Muscle layer of colon (tissue), 2 donors: ENCODE results near the gene KLF15.

Experiments used
- H3K27ac ChIP-seq: one replicate; pipeline ENCODE4 v1.7.0; 2013; ENCODE audit warnings: low read depth, mild to moderate bottlenecking, low read length, moderate library complexity
- H3K27me3 ChIP-seq, 2 donors: one replicate each; pipeline ENCODE4 v1.7.0; 2013; ENCODE audit warnings: low read length in 2 of 2, mild to moderate bottlenecking in 2 of 2; ENCODE audit not compliant: insufficient read depth in 2 of 2, control insufficient read depth in 1 of 2
- H3K36me3 ChIP-seq: one replicate; pipeline ENCODE4 v1.7.0; 2013; ENCODE audit warnings: mild to moderate bottlenecking, low read length; ENCODE audit not compliant: insufficient read depth
- H3K4me1 ChIP-seq: one replicate; pipeline ENCODE4 v1.7.0; 2013; ENCODE audit warnings: mild to moderate bottlenecking, low read length; ENCODE audit not compliant: insufficient read depth
- H3K4me3 ChIP-seq, 2 donors: one replicate each; pipeline ENCODE4 v1.7.0; 2013; ENCODE audit warnings: low read length in 2 of 2, low read depth in 1 of 2, mild to moderate bottlenecking in 1 of 2, moderate library complexity in 1 of 2
- H3K9ac ChIP-seq: one replicate; pipeline ENCODE4 v1.7.0; 2013; ENCODE audit warnings: low read length
- H3K9me3 ChIP-seq: one replicate; pipeline ENCODE4 v1.7.0; 2013; ENCODE audit warnings: mild to moderate bottlenecking, low read length
- donor health status: abdominal sarcoma.
- donor health status: Adenocarcinoma of cecum.

The KLF15 gene

DNA sequence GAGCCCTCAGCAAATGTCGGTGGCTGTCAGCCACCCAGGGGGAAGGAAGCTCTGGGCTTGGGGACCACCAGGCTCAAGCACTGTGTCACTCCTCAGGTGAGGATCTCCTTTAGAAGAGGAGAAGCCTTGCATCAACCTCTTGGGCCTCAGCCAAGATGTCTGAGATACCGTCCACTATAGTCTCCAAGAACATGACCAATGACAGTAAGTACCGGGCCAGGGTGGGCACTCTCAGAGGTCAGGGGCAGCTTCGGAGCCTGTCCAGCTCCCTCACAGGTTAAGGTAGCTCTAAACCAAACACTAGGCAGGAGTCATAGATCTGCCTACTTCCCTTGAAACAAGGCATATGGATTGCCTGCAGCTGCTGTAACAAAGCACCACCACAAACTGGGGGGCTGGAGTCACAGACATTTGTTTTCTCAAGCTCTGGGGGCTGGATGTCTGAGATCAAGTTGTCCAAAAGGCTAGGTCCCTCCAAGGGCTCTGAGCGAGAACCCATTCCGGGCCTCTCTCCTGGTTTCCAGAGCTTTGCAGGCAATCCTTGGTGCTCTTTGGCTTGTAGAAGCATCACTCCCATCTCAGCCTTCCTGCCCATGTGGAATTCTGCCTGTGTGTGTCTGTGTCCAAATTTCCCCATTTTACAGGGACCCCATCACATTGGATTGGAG, 38.8 kb upstream of the KLF15 start:
- H3K27me3 ChIP-seq = peaks cover 0 to 9% of the 10 kb centered on the region in 2 donors
- H3K9me3 ChIP-seq = no peaks in the 10 kb centered on the region
- H3K4me1 ChIP-seq = peaks cover 17% of the 10 kb centered on the region
- H3K9ac ChIP-seq = no peak overlapping the region
- H3K4me3 ChIP-seq = no peak overlapping the region
- no peak overlapping the region for H3K27ac ChIP-seq
- H3K36me3 ChIP-seq = no peaks in the 10 kb centered on the region

DNA sequence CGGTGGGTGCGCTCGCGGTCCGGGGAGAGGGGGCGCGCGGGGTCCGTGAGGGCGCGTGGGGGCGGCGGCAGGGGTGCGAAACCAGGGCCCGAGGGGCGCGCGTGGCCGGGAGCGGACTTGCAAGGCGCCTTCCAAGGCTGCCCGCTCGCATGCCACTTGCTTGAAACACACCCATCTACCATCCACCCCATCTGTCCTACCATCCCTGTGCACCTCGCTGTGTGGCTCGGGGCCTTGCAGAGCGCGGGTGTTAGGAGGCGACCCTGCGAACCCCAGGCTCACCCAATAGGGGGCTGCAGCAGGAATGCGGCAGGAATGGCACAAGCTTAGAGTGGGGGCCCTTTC, 37.7 kb upstream of the KLF15 start:
- Histone ChIP-seq H3K9me3 (no peaks in the 10 kb centered on the region), H3K4me3 (peak overlapping the region; percentile 19 to 20), H3K9ac (no peak overlapping the region), H3K27ac (no peak overlapping the region), H3K27me3 (peaks cover 0 to 9% of the 10 kb centered on the region in 2 donors), H3K4me1 (peaks cover 17% of the 10 kb centered on the region), H3K36me3 (no peaks in the 10 kb centered on the region)

DNA sequence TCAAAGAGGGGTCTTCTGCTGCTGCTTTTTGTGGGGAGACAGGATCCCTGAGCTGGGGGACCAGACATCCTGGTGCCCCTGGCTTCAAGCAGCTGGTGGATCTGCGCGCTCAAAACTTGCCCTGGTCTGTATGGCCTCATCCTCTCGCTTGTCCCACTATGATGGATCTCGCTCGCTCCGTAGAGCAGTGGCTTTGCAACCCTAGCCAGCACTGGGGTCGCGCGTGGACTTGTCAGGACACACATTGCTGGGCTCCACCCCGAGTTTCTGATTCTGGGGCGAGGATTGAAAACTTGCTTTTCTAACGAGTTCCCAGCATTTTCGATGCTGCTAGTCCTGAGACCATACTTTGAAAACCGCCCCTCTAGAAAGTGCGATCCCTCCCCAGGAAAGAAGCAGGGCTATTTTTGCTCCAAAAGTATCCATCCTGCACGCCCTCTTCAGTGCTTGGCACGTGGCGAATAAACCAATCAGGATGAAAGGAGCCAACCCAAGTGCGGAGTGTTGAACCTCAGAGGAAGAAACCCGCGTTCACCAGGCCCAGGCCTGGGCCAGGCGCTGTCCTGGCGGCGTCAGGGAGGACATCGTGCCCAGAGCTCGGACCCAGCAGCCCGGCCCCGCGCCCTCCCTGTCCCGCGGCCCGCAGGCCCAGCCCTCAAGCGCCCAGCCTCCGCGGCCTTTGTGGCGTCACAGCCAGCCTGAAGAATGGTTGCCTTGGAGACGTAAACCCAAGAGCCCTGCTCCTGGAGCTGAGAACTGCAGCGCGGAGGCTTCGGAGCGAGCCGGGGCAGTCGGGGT, 37.2 kb upstream of the KLF15 start, which contains the start of gene CFAP100:
Gene CFAP100 (plus strand): TSS at position 731 of the 798 bp plus-strand sequence. CDS start 1,092 bp downstream, outside the sequence.
- no peaks in the 10 kb centered on the region for H3K9me3 ChIP-seq
- H3K27me3 ChIP-seq = peaks cover 0 to 9% of the 10 kb centered on the region in 2 donors
- peaks cover 17% of the 10 kb centered on the region for H3K4me1 ChIP-seq
- no peak within 1 kb of the TSS for H3K9ac ChIP-seq
- no peak within 1 kb of the TSS for H3K27ac ChIP-seq
- H3K36me3 ChIP-seq = no peaks in the 10 kb centered on the region
- H3K4me3 ChIP-seq = peak within 1 kb of the TSS; percentile 19 to 20

DNA sequence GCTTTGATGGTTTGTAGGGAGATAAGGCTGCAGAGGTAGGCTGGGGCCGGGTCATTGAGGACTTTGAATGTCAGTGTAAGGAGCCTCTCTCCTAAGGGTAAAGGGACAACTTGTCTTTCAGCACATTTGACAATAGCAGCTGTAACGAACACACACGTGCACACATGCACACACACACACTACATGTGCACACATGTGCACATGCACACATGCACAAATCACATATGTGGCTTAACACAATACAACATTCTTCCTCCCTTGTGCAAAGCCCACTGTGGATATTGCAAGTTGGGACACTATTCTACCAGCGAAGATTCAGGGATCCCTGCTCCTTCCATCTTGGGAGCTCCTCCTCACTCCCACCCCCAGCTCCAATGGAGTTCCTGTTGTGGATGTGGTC, 36.4 kb upstream of the KLF15 start:
- H3K36me3 ChIP-seq = no peaks in the 10 kb centered on the region
- H3K27ac ChIP-seq = no peak overlapping the region
- peaks cover 0 to 9% of the 10 kb centered on the region in 2 donors for H3K27me3 ChIP-seq
- H3K9me3 ChIP-seq = no peaks in the 10 kb centered on the region
- H3K9ac ChIP-seq = no peak overlapping the region
- no peak overlapping the region for H3K4me3 ChIP-seq
- peaks cover 17% of the 10 kb centered on the region for H3K4me1 ChIP-seq

DNA sequence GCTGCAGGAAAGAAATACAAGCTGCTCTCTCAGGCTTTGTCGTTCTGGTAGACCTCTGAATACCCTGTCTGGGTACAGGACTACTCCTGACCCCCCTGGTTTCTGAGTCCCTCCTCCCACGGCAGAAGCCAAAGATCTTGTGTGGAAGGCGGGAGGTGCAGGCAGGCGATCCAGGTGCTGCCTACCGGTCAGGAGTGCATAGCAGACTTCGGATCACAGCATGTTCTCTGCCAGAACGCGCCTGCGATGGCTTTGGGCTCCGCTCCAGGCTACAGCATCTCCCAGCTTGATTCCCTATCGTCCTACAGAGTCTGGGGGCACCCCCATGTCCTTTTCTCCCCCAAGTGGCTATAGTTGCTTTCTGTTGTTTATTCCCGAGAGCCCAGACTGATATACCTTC, 35.0 kb upstream of the KLF15 start:
- Histone ChIP-seq H3K27me3 (peaks cover 0 to 9% of the 10 kb centered on the region in 2 donors), H3K4me3 (no peak overlapping the region), H3K9ac (no peak overlapping the region), H3K36me3 (no peaks in the 10 kb centered on the region), H3K27ac (no peak overlapping the region), H3K4me1 (peaks cover 12% of the 10 kb centered on the region), H3K9me3 (no peaks in the 10 kb centered on the region)

DNA sequence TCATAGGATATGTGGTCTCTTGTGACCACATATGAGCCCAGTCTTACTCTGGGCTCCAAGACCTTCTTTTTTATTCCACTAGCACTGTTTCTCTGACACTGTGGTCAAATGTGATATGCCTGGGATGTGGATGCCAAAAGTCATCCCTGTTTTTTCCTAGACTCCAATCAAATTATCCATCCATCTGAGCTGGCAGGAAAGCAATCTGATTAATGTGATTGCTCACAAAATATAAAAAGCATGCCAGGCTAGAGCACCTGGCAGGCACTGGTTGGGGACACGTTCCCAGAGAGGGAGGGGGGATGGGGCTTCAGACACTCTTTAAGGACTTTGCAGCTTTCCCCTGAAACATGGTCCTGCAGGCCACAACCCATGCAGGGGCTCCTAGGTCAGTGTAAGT, 34.4 kb upstream of the KLF15 start:
- Histone ChIP-seq H3K4me3 (no peak overlapping the region), H3K9ac (no peak overlapping the region), H3K9me3 (no peaks in the 10 kb centered on the region), H3K36me3 (no peaks in the 10 kb centered on the region), H3K4me1 (peaks cover 11% of the 10 kb centered on the region), H3K27ac (no peak overlapping the region), H3K27me3 (peaks cover 0 to 9% of the 10 kb centered on the region in 2 donors)

DNA sequence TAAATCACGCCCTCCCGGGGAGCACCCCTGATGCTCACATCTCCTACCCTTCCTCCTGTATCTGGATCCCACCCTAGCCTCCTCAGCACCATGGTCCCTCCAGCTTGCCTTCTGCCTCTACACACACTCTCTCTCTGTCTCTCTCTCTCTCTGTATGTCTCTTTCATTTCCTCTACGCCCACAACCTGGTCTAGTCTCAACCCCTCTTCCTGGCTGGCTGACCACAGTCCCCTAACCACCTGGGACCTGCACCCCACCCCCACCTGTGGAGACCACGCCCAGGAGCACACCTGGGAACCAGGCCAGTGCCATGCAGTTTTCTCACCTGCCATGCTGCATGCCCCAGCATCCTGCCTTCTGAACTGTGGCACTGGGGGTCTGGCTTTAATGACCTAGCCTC, 33.5 kb upstream of the KLF15 start:
- no peak overlapping the region for H3K9ac ChIP-seq
- no peak overlapping the region for H3K27ac ChIP-seq
- H3K36me3 ChIP-seq = no peaks in the 10 kb centered on the region
- H3K4me1 ChIP-seq = peaks cover 11% of the 10 kb centered on the region
- no peak overlapping the region for H3K4me3 ChIP-seq
- no peaks in the 10 kb centered on the region for H3K9me3 ChIP-seq
- H3K27me3 ChIP-seq = peaks cover 0 to 9% of the 10 kb centered on the region in 2 donors

DNA sequence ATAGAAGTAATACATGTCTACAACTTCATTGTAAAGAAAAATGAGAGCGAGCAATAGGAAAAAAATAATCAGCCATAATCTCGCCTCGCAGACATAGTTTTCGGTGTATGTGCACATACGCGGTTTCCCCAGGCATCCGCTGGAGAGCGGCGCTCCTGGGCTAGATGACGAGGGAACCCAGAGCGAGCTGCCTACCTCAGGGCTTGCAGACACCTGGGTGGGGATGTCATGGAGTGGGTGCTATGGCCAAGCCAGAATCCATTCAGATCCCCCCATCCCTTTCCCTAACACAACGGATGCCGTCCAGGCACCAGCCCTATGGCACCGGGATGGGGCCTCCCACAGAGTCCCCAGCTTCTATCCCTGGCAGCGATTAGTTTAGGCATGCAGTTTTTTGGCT, 33.0 kb upstream of the KLF15 start:
- Histone ChIP-seq H3K27me3 (peaks cover 0 to 3% of the 10 kb centered on the region in 2 donors), H3K36me3 (no peaks in the 10 kb centered on the region), H3K4me1 (peaks cover 8% of the 10 kb centered on the region), H3K4me3 (no peak overlapping the region), H3K9me3 (no peaks in the 10 kb centered on the region), H3K27ac (no peak overlapping the region), H3K9ac (no peak overlapping the region)

DNA sequence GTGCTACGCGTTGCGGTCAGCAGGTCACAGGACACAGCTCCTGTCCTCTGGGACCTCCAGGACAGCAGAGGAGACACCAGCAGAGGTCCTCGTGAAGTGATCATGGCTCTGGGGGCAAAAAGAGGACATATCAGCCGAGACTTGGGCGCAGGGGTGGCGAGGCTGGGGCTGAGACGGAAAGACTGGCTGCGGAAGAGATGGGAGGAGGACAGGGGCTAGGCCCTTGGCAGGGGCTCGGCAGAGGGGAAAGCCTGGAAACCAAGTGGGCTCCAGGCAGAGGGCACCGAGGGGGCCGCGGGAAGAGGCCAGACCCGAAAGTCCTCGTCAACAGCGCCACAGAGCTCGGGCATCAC, 32.6 kb upstream of the KLF15 start:
- Histone ChIP-seq H3K36me3 (no peaks in the 10 kb centered on the region), H3K27ac (no peak overlapping the region), H3K9ac (no peak overlapping the region), H3K9me3 (no peaks in the 10 kb centered on the region), H3K4me3 (no peak overlapping the region), H3K4me1 (peaks cover 6% of the 10 kb centered on the region), H3K27me3 (no peaks in the 10 kb centered on the region)

DNA sequence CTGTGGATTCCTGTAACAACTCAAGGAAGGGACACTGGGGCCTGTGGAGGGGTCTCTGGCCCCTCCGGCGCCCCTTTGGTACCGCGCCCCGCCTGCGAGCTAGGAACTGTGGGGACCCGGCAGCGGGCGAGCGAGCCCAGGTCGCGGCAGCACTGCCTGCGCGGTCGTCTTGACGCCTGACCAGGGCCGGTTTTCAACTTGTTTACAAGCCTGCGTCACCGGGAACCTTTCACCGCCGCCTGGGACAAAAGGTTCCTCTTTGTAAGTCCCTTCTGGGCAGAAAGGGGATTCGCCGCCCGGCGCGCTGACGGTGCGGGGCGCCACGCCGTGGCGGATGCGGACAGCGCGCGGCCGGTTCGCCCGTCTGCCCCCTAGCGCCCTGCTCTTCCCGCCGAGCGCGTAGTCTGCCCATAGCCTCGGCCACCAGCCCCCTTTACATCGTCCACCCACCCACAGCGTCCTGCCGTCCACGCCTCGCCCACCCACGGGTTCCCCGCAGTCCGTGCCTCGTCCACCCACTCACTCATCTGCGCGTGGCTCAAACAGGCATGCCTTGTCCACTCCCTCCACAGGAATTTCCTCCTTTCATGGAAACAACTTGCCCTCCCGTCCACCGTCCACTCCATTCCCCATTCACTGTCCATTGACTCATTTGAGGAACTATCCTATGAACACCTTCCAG, 32.0 kb upstream of the KLF15 start:
- Histone ChIP-seq H3K4me1 (peaks cover 2% of the 10 kb centered on the region), H3K27ac (peak overlapping the region; percentile 20), H3K4me3 (peak overlapping the region; percentile 27 to 54), H3K9me3 (no peaks in the 10 kb centered on the region), H3K27me3 (no peaks in the 10 kb centered on the region), H3K9ac (no peak overlapping the region), H3K36me3 (no peaks in the 10 kb centered on the region)

DNA sequence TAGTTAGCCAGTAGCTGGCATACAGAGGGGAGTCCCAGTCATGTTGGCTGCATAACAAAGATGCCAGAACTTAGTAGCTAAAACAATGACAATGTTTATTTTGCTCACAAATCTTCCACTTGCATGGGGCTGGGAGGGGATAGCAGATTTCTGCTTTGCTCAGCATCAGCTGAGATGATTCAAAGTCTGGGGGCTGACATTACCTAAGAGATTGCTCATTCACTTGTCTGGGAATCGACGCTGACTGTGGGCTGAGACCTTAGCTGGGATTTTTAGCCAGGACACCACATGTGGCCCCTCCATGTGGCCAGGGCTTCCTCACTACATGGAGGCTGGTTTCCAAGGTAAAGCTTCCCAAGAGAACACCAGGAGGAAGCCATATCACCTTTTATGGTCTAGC, 24.8 kb upstream of the KLF15 start:
- Histone ChIP-seq H3K4me1 (no peaks in the 10 kb centered on the region), H3K9me3 (no peaks in the 10 kb centered on the region), H3K9ac (no peak overlapping the region), H3K27ac (no peak overlapping the region), H3K36me3 (no peaks in the 10 kb centered on the region), H3K27me3 (no peaks in the 10 kb centered on the region), H3K4me3 (no peak overlapping the region)
